K562 (cell line): Measurements from ENCODE around the gene CIAO3. TPM values are rescaled to one million over a fixed set of nuclear protein-coding genes. Genes with fewer than 3 reads are reported as not detected.

Source experiments
- BCL6 ChIP-seq: fragments of 250-450 bp; sonication (Bioruptor Pico); IDR thresholded peaks from 2 replicates; pipeline ENCODE4 v1.4.0; 2020
- CTBP1 ChIP-seq: fragments of 450-650 bp; IDR thresholded peaks from 2 replicates; pipeline ENCODE4 v1.6.1; 2016; ENCODE audit warnings: borderline replicate concordance
- JUND ChIP-seq, 2 experiments: IDR thresholded peaks; 2 replicates in 1 of 2; 3 replicates in 1 of 2; pipeline ENCODE4 v1.6.1; 2011; ENCODE audit warnings: borderline replicate concordance in 2 of 2, low read depth in 2 of 2, low read length in 2 of 2, improper control_type of control experiment in 1 of 2, missing biosample characterization in 1 of 2, missing genetic modification characterization in 1 of 2, missing genetic modification reagents in 1 of 2
- MBD2 ChIP-seq: sonication (generic); IDR thresholded peaks from 2 replicates; pipeline ENCODE4 v1.6.1; 2016; ENCODE audit warnings: low read depth, borderline replicate concordance
- MECOM ChIP-seq: fragments of 250-450 bp; sonication (Bioruptor Pico); IDR thresholded peaks from 2 replicates; pipeline ENCODE4 v1.8.0; 2022; ENCODE audit warnings: inconsistent platforms
- SRSF9 ChIP-seq: fragments of 200-400 bp; formaldehyde crosslinking; IDR thresholded peaks from 2 replicates; pipeline ENCODE4 v1.6.1; 2017; ENCODE audit warnings: low read depth, low read length, borderline replicate concordance
- TCFL5 ChIP-seq: fragments of 250-450 bp; sonication (Bioruptor Pico); conservative IDR thresholded peaks from 2 replicates; pipeline ENCODE4 v1.6.1; 2021; ENCODE audit warnings: mild to moderate bottlenecking, moderate library complexity, matching md5 sums
- ZC3H11A ChIP-seq: IDR thresholded peaks from 2 replicates; pipeline ENCODE4 v1.6.1; 2012; ENCODE audit warnings: low read depth, low read length, improper control_type of control experiment
- ZNF644 ChIP-seq: fragments of 200-800 bp; sonication (Bioruptor generic); IDR thresholded peaks from 2 replicates; pipeline ENCODE4 v1.6.1; 2016; ENCODE audit warnings: low read depth, missing genetic modification characterization, missing compliant biosample characterization
- polyA plus RNA-seq, 8 experiments: library from polyadenylated mRNA; depleted of rRNA in 4 of 8; stranded (reverse) in 5 of 8; unstranded in 3 of 8; fragments of >200 nt; fragmentation: Nextera tagmentation in 2 of 8; fragmentation: Illumina TruSeq in 1 of 8; extraction: Ambion mirVana in 2 of 8; extraction: Trizol in 1 of 8; gene quantifications; 2 replicates each; pipeline versions ENCODE4 v1.2.1 to v1.2.3, GENCODE V29; 2011 to 2014; ENCODE audit warnings: inconsistent platforms in 1 of 8, missing spikeins in 1 of 8
- total RNA-seq, 7 experiments: library from RNA; depleted of rRNA in 6 of 7; stranded (reverse); fragments of >200 nt in 6 of 7; fragmentation: Illumina TruSeq in 2 of 7; extraction: Trizol in 2 of 7; gene quantifications; 2 replicates each; pipeline versions ENCODE4 v1.2.1 to v1.2.3, GENCODE V29; 2011 to 2021; ENCODE audit warnings: low replicate concordance in 1 of 7
- TF ChIP-seq, protein P1 (sequence below): sonication (generic); formaldehyde crosslinking; IDR thresholded peaks from 2 replicates; pipeline ENCODE4 v1.9.0; 2022; ENCODE audit warnings: mild to moderate bottlenecking, missing genetic modification reagents
- TF ChIP-seq, protein P2 (sequence below): fragments of 250-450 bp; sonication (Bioruptor Pico); IDR thresholded peaks from 2 replicates; pipeline ENCODE4 v1.5.0; 2021; ENCODE audit warnings: mild to moderate bottlenecking, borderline replicate concordance
- TF ChIP-seq, protein P3 (sequence below): fragments of 450-650 bp; IDR thresholded peaks from 2 replicates; pipeline ENCODE4 v1.6.1; 2016; ENCODE audit warnings: missing biosample characterization, missing genetic modification characterization
- TF ChIP-seq, protein P4 (sequence below): fragments of 450-650 bp; IDR thresholded peaks from 2 replicates; pipeline ENCODE4 v1.6.1; 2018; ENCODE audit not compliant: partially characterized antibody
- TF ChIP-seq, protein P5 (sequence below): sonication (generic); formaldehyde crosslinking; IDR thresholded peaks from 2 replicates; pipeline ENCODE4 v1.8.0; 2022; ENCODE audit warnings: mild to moderate bottlenecking, missing genetic modification reagents, borderline replicate concordance

The CIAO3 gene
- total and polyA plus RNA-seq, 9 of the 15 experiments (the other 6 are each of a cell fraction or from before 2014, with no cell fraction given), result 2.2 to 35.6 (median 18.7) TPM

DNA sequence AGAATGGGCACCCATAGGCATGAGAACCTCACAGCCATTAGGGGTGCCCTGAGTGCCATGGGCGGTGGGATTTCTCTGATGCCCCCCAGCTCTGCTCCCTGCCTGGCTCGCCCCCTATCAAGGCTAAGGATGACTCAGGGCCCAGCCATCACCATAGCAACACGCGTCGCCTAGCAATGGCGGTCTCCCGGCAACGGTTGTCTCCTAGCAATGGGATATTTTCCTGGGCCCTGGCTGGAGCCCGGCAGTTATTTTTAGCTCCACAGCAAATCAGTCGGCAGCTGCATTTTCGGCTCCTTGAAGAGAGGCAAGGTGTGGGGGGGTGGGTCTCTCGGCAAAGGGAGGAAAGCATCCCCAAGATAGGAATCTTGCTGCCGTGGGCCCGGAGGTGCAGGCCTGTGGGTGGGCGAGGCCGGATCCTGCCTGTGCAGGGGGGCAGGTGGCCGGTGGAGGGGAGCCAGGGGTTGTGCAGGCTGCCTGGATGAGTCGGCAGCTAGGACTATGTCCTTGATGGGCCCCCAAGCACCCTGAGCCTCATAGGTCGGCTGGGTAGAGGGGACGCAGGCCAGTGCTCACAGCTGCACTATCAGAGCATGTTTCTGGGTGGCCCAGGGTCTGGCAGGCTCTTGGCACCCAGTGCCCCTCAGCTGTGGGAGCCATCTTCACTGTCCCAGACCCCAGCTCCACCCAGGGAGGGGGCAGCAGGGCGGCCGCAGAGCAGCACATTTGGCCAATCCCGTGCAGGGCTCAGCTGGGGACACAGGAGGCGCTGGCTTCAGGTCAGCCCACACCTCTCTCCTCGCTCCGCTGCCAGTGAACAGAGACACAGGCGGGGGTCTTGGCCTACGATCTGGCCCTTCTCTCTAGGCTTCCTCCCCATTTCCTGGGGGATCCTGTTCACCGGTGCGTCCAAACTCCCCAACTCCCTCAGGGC lies 31.0 kb downstream of the CIAO3 start (continued):
- TF ChIP-seq, protein P1, sequence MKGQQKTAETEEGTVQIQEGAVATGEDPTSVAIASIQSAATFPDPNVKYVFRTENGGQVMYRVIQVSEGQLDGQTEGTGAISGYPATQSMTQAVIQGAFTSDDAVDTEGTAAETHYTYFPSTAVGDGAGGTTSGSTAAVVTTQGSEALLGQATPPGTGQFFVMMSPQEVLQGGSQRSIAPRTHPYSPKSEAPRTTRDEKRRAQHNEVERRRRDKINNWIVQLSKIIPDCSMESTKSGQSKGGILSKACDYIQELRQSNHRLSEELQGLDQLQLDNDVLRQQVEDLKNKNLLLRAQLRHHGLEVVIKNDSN (CRISPR knock-in tag), result no peak
- TF ChIP-seq MBD2 (peak; percentile 93), CTBP1 (peak; percentile 66), TCFL5 (CRISPR knock-in tag) (no peak), ZC3H11A (no peak), ZNF644 (no peak), JUND (IDR thresholded peaks at IDR 0.05; ENCODE audit: borderline replicate concordance, low read depth, low read length) (peak; percentile 52; the same call in 1 of the 2 replicates), JUND (tag; IDR thresholded peaks at IDR 0.05; ENCODE audit: borderline replicate concordance, low read depth, low read length) (no peak), BCL6 (no peak), MECOM (CRISPR knock-in tag) (no peak), SRSF9 (no peak)
- TF ChIP-seq, protein P2, sequence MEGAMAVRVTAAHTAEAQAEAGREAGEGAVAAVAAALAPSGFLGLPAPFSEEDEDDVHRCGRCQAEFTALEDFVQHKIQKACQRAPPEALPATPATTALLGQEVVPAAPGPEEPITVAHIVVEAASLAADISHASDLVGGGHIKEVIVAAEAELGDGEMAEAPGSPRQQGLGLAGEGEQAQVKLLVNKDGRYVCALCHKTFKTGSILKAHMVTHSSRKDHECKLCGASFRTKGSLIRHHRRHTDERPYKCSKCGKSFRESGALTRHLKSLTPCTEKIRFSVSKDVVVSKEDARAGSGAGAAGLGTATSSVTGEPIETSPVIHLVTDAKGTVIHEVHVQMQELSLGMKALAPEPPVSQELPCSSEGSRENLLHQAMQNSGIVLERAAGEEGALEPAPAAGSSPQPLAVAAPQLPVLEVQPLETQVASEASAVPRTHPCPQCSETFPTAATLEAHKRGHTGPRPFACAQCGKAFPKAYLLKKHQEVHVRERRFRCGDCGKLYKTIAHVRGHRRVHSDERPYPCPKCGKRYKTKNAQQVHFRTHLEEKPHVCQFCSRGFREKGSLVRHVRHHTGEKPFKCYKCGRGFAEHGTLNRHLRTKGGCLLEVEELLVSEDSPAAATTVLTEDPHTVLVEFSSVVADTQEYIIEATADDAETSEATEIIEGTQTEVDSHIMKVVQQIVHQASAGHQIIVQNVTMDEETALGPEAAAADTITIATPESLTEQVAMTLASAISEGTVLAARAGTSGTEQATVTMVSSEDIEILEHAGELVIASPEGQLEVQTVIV (CRISPR knock-in tag), result no peak
- TF ChIP-seq, protein P3, sequence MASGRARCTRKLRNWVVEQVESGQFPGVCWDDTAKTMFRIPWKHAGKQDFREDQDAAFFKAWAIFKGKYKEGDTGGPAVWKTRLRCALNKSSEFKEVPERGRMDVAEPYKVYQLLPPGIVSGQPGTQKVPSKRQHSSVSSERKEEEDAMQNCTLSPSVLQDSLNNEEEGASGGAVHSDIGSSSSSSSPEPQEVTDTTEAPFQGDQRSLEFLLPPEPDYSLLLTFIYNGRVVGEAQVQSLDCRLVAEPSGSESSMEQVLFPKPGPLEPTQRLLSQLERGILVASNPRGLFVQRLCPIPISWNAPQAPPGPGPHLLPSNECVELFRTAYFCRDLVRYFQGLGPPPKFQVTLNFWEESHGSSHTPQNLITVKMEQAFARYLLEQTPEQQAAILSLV, result no peak
- TF ChIP-seq, protein P4, sequence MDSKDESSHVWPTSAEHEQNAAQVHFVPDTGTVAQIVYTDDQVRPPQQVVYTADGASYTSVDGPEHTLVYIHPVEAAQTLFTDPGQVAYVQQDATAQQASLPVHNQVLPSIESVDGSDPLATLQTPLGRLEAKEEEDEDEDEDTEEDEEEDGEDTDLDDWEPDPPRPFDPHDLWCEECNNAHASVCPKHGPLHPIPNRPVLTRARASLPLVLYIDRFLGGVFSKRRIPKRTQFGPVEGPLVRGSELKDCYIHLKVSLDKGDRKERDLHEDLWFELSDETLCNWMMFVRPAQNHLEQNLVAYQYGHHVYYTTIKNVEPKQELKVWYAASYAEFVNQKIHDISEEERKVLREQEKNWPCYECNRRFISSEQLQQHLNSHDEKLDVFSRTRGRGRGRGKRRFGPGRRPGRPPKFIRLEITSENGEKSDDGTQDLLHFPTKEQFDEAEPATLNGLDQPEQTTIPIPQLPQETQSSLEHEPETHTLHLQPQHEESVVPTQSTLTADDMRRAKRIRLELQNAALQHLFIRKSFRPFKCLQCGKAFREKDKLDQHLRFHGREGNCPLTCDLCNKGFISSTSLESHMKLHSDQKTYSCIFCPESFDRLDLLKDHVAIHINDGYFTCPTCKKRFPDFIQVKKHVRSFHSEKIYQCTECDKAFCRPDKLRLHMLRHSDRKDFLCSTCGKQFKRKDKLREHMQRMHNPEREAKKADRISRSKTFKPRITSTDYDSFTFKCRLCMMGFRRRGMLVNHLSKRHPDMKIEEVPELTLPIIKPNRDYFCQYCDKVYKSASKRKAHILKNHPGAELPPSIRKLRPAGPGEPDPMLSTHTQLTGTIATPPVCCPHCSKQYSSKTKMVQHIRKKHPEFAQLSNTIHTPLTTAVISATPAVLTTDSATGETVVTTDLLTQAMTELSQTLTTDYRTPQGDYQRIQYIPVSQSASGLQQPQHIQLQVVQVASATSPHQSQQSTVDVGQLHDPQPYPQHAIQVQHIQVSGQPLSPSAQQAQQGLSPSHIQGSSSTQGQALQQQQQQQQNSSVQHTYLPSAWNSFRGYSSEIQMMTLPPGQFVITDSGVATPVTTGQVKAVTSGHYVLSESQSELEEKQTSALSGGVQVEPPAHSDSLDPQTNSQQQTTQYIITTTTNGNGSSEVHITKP, result no peak
- TF ChIP-seq, protein P5, sequence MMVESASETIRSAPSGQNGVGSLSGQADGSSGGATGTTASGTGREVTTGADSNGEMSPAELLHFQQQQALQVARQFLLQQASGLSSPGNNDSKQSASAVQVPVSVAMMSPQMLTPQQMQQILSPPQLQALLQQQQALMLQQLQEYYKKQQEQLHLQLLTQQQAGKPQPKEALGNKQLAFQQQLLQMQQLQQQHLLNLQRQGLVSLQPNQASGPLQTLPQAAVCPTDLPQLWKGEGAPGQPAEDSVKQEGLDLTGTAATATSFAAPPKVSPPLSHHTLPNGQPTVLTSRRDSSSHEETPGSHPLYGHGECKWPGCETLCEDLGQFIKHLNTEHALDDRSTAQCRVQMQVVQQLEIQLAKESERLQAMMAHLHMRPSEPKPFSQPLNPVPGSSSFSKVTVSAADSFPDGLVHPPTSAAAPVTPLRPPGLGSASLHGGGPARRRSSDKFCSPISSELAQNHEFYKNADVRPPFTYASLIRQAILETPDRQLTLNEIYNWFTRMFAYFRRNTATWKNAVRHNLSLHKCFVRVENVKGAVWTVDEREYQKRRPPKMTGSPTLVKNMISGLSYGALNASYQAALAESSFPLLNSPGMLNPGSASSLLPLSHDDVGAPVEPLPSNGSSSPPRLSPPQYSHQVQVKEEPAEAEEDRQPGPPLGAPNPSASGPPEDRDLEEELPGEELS (CRISPR knock-in tag), result no peak
